Hepatocyte (in vitro differentiated cells): ENCODE measurements around the gene PROX2. TPM values are rescaled to one million over a fixed set of nuclear protein-coding genes. Genes with fewer than 3 reads are reported as not detected.

Experiments used
- DNase-seq: peaks from one replicate; pipeline ENCODE4 v3.0.0-alpha.2; 2016; ENCODE audit warnings: low spot score
- H2AFZ ChIP-seq: fragments of 200-600 bp; sonication (generic); 2 replicates; pipeline ENCODE4 v1.6.0; 2016; ENCODE audit warnings: antibody characterized with exemption, mild to moderate bottlenecking
- H3K27ac ChIP-seq: fragments of 200-600 bp; sonication (generic); 2 replicates; pipeline ENCODE4 v1.5.1; 2016; ENCODE audit warnings: mild to moderate bottlenecking
- H3K27me3 ChIP-seq: fragments of 200-600 bp; sonication (generic); 2 replicates; pipeline ENCODE4 v1.6.1; 2016
- H3K36me3 ChIP-seq: fragments of 200-600 bp; sonication (generic); replicated peaks from 2 replicates; pipeline ENCODE4 v1.5.1; 2016; ENCODE audit warnings: low read depth; ENCODE audit not compliant: insufficient read depth
- H3K4me1 ChIP-seq: fragments of 200-600 bp; sonication (generic); 2 replicates; pipeline ENCODE4 v1.5.1; 2016; ENCODE audit warnings: mild to moderate bottlenecking, moderate library complexity; ENCODE audit not compliant: insufficient read depth
- H3K4me2 ChIP-seq: fragments of 200-600 bp; sonication (generic); 2 replicates; pipeline ENCODE4 v1.6.0; 2016
- H3K4me3 ChIP-seq: fragments of 200-600 bp; sonication (generic); 2 replicates; pipeline ENCODE4 v1.5.1; 2016; ENCODE audit warnings: mild to moderate bottlenecking
- H3K79me2 ChIP-seq: fragments of 200-600 bp; sonication (generic); 2 replicates; pipeline ENCODE4 v1.6.0; 2017; ENCODE audit warnings: mild to moderate bottlenecking
- H3K9me2 ChIP-seq: fragments of 200-600 bp; sonication (generic); replicated peaks from 2 replicates; pipeline ENCODE4 v1.6.0; 2017; ENCODE audit warnings: mild to moderate bottlenecking; ENCODE audit not compliant: insufficient read depth
- H3K9me3 ChIP-seq: fragments of 200-600 bp; sonication (generic); 2 replicates; pipeline ENCODE4 v1.5.1; 2016; ENCODE audit warnings: low read depth, mild to moderate bottlenecking
- H4K20me1 ChIP-seq: fragments of 200-600 bp; sonication (generic); 2 replicates; pipeline ENCODE4 v1.6.0; 2016; ENCODE audit warnings: mild to moderate bottlenecking; ENCODE audit not compliant: insufficient read depth, poor library complexity, severe bottlenecking
- CTCF ChIP-seq: fragments of 200-600 bp; sonication (generic); IDR thresholded peaks from 2 replicates; pipeline ENCODE4 v1.5.1; 2016; ENCODE audit warnings: antibody characterized with exemption, mild to moderate bottlenecking; ENCODE audit not compliant: poor library complexity
- EZH2 ChIP-seq: fragments of 200-600 bp; sonication (generic); IDR thresholded peaks from 2 replicates; pipeline ENCODE4 v1.6.1; 2016; ENCODE audit warnings: antibody characterized with exemption, mild to moderate bottlenecking, borderline replicate concordance
- EZH2phosphoT487 ChIP-seq: fragments of 200-600 bp; sonication (generic); IDR thresholded peaks from one replicate; pipeline ENCODE4 v1.6.1; 2018; ENCODE audit warnings: antibody characterized with exemption, mild to moderate bottlenecking, low read depth, moderate library complexity; ENCODE audit not compliant: unreplicated experiment, severe bottlenecking
- whole genome bisulfite sequencing: methylation state at CpG from one replicate; pipeline ENCODE4 v1.1.6; 2016; ENCODE audit warnings: low lambda C conversion rate; ENCODE audit errors: missing lambda C conversion rate; 5-methylcytosine and 5-hydroxymethylcytosine counted together
- polyA plus RNA-seq: library from polyadenylated mRNA; unstranded; fragments of >200 nt; fragmentation: Nextera tagmentation; extraction: Ambion mirVana; gene quantifications from 2 replicates; pipeline ENCODE4 v1.2.1, GENCODE V29; 2016
- total RNA-seq: library from RNA; depleted of rRNA; stranded (reverse); fragments of >200 nt; gene quantifications from 2 replicates; pipeline ENCODE4 v1.2.3, GENCODE V29; 2014

PROX2 gene
- total and polyA plus RNA-seq, 2 experiments from 2014 or later, result not detected

GRCh38 chr14:74919421-74920165, 43.6 kb upstream of the PROX2 start:
- Histone ChIP-seq H2AFZ (no peak overlapping the region), H3K79me2 (no peaks in the 10 kb centered on the region), H3K4me2 (no peak overlapping the region), H3K9me3 (no peaks in the 10 kb centered on the region), H3K27ac (no peak overlapping the region), H3K4me1 (peaks cover 4% of the 10 kb centered on the region), H3K4me3 (no peak overlapping the region), H4K20me1 (no peaks in the 10 kb centered on the region), H3K27me3 (peaks cover 17% of the 10 kb centered on the region), H3K36me3 (no peaks in the 10 kb centered on the region), H3K9me2 (no peaks in the 10 kb centered on the region)
- no peak for DNase-seq
- 92% methylated on average over 22 of the region's 22 CpGs for WGBS
- no peak for TF ChIP-seq EZH2
- no peak for TF ChIP-seq CTCF
- no peak for TF ChIP-seq EZH2phosphoT487

GRCh38 chr14:74918380-74918779, 42.4 kb upstream of the PROX2 start:
- Histone ChIP-seq H3K27ac (no peak overlapping the region), H3K4me1 (peaks cover 4% of the 10 kb centered on the region), H4K20me1 (no peaks in the 10 kb centered on the region), H3K9me2 (no peaks in the 10 kb centered on the region), H3K9me3 (no peaks in the 10 kb centered on the region), H3K4me3 (no peak overlapping the region), H2AFZ (no peak overlapping the region), H3K27me3 (peaks cover 12% of the 10 kb centered on the region), H3K4me2 (no peak overlapping the region), H3K79me2 (no peaks in the 10 kb centered on the region), H3K36me3 (no peaks in the 10 kb centered on the region)
- 97% methylated on average over 9 of the region's 9 CpGs for WGBS
- TF ChIP-seq CTCF (no peak), EZH2phosphoT487 (no peak), EZH2 (no peak)
- DNase-seq, result no peak

- H3K27ac ChIP-seq, result no peak overlapping the region
- no peak overlapping the region for H3K4me3 ChIP-seq
- H3K4me1 ChIP-seq, result peaks cover 2% of the 10 kb centered on the region
- no peaks in the 10 kb centered on the region for H4K20me1 ChIP-seq
- no peak for DNase-seq
- H2AFZ ChIP-seq, result no peak overlapping the region
- TF ChIP-seq EZH2 (no peak), CTCF (no peak), EZH2phosphoT487 (no peak)
- no peaks in the 10 kb centered on the region for H3K9me3 ChIP-seq
- no peaks in the 10 kb centered on the region for H3K36me3 ChIP-seq
- WGBS, result 85% methylated on average over 13 of the region's 13 CpGs
- H3K4me2 ChIP-seq, result no peak overlapping the region
- peaks cover 8% of the 10 kb centered on the region for H3K27me3 ChIP-seq
- H3K79me2 ChIP-seq, result no peaks in the 10 kb centered on the region
- no peaks in the 10 kb centered on the region for H3K9me2 ChIP-seq
These were observed 41.7 kb upstream of the PROX2 start for GRCh38 chr14:74917646-74918081.
